Stimulated activated CD4-positive, alpha-beta T cell treated with anti-CD3 and anti-CD28 coated beads, TNF-alpha, amount 100 ng/mL, for 4 hours (primary cell): ENCODE results near the gene DDT.
"Not testable (repeated sequence)": the region's sequence is repeated elsewhere in the genome, so short reads cannot be mapped to it uniquely, and the experiment has no call there.

Source experiments
- DNase-seq, 3 experiments: peaks; one replicate each; pipeline ENCODE4 v3.0.0-alpha.2; 2020; ENCODE audit warnings: low read depth in 3 of 3

Gene DDT

DNA sequence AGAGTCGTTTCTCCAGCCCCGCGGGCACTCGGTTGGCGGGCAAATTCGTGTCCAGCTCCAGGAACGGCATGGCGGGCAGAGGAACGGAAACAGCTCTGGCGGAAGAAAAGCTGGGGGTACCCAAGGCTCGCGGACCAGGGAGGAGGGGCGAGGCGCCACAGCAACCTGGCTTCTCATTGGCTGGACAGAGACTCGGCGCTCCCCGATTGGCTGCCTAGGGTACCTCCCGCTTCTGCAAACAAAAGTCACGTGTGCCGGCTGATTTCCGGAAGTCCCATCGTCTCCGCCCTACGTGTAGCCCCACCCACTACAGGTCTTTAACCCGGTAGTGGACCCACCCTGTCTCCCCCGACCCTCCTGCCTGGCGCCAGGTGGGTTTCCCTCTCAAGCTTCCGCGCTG is at the start of gene DDT:
Gene DDT (minus strand): TSS at position 97 of the 400 bp plus-strand sequence. CDS start 27 bp downstream, at position 70.
- not testable (repeated sequence) for DNase-seq

DNA sequence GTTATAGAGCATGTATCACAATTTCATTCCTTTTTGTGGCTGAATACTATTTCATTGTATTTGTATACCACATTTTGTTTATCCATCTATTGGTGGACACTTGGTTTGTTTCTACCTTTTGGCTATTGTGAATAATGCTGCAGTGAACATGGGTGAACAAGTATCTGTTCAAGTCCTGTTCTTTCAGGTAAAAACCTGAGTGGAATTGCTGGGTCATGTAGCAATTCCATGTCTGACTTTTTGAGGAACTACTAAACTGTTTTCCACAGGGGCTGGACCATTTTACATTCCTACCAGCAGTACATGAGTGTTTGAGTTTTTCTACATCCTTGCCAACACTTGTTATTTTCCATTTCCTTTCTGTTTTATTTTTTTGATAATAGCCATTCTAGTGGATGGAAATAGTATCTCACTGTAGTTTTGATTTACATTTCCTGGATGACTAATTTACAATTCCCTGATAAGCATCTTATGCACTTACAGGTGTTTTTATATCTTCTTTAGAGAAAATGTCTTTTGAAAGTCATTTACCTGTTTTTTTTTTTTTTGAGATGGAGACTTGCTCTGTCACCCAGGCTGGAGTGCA is 49.1 kb upstream of the DDT start:
- no peak for DNase-seq

GRCh38 chr22:24021304-24021703 is 47.1 kb upstream of the DDT start:
- no peak for DNase-seq

DNA sequence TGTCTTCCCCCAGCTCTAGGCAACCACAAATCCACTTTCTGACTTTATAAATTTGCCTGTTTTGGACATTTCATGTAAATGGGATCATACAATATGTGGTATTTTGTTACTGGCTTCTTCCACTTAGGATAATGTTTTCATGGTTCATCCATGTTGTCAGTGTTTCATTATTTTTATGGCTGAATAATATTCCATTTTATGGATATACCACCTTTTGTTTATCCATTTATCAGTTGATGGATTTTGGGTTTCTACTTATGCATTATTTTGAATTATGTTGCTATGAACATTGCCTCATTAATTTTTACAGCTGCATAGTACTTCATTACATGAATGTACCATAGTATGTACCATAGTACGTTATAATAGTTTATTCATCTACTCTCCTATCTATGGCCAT is 41.9 kb upstream of the DDT start:
- no peak for DNase-seq

GRCh38 chr22:24011735-24012068 is 37.5 kb upstream of the DDT start:
- no peak for DNase-seq

DNA sequence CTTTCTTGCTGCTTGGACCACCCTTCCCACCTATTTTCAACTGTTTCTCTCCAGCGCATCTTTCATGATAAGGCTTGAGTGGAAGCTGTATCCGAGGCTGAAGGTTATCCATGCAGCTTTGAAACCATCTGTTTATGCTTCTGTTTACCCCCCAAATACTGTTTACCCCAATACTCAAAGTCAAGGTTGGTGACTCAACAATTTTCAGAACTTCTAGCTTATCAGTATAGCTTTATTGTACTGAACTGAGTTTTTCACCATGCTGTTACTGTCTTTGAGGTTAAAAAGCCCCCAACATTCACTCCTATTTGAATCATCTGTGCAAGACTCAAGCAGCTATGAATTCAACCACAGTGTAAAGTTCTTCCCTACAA is 35.8 kb upstream of the DDT start:
- DNase-seq = no peak

DNA sequence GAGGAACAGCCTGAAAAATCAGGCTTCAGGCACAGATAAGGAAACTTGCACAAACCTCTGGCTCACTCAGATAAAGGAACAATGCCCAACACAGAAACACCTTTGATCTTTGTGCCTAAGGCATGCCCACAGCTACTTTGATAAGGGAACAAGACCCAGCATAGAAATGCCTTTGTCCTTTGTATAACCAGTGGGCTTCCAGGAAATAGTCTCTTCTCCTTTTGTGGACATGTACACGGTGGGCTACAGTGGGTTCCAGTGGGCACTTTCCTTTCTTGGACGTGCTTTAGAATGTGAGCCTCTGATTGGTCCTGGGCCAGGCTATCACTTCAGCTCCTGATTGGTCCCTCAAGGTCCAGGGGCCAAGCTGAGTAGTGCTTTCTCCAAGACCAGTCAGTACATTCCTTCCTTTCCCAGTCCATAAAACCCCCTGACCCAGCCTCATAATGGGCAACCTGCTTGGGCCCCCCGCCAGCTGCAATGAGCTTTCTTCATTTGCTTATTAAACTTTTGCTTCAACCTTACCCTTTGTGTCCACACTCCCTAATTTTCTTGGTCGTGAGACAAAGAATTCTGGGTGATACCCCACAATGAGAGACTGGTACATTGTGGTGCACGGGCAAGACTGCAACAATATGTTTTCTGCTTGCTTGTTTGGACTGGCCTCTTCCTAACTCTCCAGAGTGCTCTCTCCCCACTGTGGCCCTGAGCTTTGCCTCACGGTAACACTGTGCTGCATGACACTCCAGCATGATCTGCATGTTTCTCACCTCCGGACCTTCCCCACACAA is 35.2 kb upstream of the DDT start:
- no peak for DNase-seq

- no peak for DNase-seq
Measured at GRCh38 chr22:24008381-24009226, 34.4 kb upstream of the DDT start.

DNA sequence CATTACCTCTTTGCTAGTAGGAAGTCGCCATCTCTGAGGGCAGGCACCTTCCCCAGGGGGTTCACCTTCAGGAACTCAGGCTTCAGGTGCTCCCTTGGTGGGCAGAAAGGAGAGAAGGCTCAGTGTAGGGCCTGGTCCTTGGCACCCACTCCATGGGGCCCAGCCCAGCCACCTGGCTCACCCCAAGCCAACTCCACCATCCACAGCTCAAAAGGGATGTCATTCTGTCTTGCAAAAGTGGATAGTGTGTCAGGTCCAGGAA is 33.7 kb upstream of the DDT start:
- DNase-seq = no peak

DNA sequence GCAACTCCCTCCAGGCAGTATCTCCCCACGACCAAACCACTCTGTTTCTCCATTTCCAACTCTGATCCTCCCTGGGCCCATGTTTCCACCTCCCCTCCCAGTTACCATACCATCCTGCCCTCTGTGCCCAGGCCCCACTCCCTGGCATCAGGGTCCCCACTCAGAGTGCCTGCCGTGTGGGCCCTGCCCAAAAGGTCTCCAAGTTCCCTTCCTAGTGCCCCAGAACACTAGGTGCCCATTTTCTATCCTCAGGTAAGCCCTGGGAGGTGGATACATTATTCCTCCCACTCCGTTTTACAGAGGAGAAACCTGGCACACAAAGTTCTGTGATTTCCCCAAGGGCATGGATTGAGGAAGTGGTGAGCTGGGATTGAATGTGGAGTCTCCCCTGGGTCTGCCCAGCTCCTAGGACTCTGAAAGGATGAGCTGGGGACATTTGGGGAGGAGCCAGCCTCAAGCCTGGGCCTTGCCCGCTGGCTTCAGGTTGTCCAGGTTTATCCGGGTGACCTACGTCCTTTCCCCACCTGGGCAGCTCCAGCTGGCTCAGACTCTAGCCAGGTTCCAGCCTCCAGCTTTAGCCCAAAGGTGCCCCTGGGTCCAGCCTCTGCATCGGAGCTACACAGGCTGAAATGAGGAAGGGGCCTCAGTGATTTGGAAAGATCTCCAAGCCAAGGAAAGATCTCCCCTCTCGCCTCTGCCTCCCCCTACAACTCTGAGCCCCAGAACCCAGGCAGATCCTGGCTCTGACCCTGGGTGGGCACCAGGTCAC is 33.2 kb upstream of the DDT start:
- no peak for DNase-seq

- no peak for DNase-seq
Measured at GRCh38 chr22:24006914-24007214, 32.6 kb upstream of the DDT start.

GRCh38 chr22:24006207-24006913 is 32.1 kb upstream of the DDT start:
- no peak for DNase-seq

DNA sequence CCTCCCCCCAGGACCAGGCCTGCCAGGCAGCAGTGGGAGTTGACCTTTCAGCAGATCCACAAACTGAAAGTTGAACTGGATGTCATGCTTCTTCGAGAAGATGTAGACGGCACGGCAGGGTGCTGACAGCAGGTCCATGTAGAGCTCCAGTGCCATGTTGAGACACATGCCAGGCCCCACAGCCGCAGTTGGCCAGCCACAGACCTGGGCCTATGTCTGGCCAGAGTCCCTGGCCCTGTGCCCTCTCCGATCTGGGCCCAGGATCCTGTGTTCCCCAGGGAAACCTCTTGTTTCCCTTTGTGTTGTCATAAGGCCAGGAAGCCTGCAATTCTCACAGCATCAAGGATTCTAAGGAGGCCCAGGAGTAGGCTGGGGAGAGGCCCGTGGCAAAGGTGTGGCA is 31.0 kb upstream of the DDT start, which contains the start of gene GSTT4:
Gene GSTT4 (minus strand): TSS at position 253 of the 400 bp plus-strand sequence. CDS start 97 bp downstream, at position 156.
- no peak for DNase-seq

DNA sequence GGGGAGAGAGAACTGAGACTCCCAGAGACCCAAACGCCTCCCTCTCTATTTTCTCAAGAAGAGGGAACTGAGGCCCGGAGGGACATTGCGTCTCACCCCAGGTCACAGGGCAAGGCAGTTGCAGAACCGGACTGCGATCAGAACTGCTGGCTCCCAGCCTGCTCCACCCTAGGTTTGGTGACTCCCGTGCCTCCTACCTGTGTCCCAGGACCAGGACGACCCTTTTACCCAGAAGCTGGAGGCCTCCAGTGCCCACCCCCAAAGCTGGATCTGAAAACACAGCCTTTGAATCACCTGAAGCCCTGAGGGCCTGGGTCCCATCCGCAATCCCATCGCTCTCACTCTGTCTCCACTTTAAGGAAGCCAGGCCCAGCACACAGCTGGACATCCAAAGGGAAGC is 29.6 kb upstream of the DDT start:
- no peak for DNase-seq

DNA sequence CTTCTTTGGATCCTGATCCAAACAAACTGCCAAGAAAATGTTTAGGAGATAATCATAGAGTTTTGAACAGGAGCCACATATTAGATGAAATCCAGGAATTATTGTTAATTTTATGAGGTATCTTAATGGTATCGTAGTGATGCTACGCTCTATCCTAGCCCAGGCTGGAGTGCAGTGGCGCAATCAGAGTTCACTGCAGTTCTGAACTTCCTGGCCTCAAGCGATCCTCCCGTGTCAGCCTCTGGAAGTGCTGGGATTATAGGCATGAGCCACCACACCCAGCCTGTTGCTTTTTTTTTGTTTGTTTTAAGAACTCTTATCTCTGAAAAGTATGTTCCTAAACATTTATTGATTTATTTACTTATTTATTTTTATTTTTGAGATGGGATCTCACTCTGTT is 28.6 kb upstream of the DDT start:
- DNase-seq = no peak

- no peak for DNase-seq
Measured at GRCh38 chr22:24002272-24002671, 28.0 kb upstream of the DDT start.

GRCh38 chr22:24001314-24001713 is 27.1 kb upstream of the DDT start:
- no peak for DNase-seq

DNA sequence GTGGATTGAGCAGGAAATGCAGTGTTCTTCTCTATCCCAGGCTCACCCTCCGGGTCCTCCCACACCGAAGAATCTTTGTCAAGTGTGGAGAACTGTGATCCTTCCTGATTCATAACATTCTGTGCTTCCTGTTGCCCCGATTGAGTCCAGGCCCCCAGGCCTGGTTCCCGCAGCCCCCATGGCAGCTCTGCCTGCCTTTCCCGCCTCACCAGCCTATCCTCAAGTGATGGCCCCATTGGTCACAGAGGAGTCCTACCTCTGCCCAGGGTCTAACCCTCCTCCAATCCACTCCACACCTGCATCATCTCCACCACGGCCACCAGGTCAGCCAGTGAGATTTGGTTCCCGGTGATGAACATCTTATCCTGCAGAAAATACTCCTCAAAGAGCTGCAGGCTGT is 25.5 kb upstream of the DDT start:
- DNase-seq = not testable (repeated sequence)

DNA sequence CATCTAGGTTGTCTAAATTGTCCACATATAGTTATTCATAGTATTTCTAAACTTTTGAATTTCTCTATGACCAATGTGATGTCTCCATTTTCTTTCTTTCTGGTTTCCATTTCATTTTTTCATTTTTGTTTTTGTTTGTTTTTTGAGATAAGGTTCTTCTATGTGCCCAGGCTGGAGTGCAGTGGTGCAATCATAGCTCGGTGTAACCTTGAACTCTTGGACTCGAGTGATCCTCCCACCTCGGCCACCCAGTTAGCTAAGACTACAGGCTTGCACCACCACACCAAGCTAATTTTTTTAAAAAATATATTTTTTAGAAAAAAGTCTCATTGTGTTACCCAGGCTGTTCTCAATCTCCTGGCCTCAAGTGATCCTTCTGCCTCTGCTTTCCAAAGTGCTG is 22.9 kb upstream of the DDT start:
- no peak for DNase-seq

- not testable (repeated sequence) for DNase-seq
Measured at GRCh38 chr22:23993581-23994177, 19.4 kb upstream of the DDT start.

GRCh38 chr22:23993080-23993479 is 18.8 kb upstream of the DDT start:
- DNase-seq = not testable (repeated sequence)
